DND-41 (cell line): ENCODE data around the gene ILDR2.

Experiments
- CTCF ChIP-seq: IDR thresholded peaks from 2 replicates; pipeline ENCODE4 v1.5.1; 2012; ENCODE audit warnings: borderline replicate concordance, low read length, moderate library complexity, mild to moderate bottlenecking; ENCODE audit not compliant: poor library complexity, severe bottlenecking; ENCODE audit errors: extremely low read depth
- EZH2 ChIP-seq: IDR thresholded peaks from 3 replicates; pipeline ENCODE4 v1.6.1; 2012; ENCODE audit warnings: borderline replicate concordance, low read depth, mild to moderate bottlenecking, moderate library complexity, low read length, inconsistent platforms; ENCODE audit not compliant: severe bottlenecking

GRCh38 chr1:166988974-166989515 lies 13.7 kb upstream of the ILDR2 start, which contains the start of gene MAEL:
- TF ChIP-seq CTCF (no peak), EZH2 (no peak)
